NB4 (cell line): Measurements from ENCODE around the gene ZNF205.
"Not testable (repeated sequence)": the region's sequence is repeated elsewhere in the genome, so short reads cannot be mapped to it uniquely, and the experiment has no call there.

Experiments used
- DNase-seq: peaks from one replicate; pipeline ENCODE4 v3.0.0; 2010; ENCODE audit warnings: low read depth
- H3K4me3 ChIP-seq: one replicate; pipeline ENCODE4 v1.5.1; 2011; ENCODE audit warnings: mild to moderate bottlenecking, low read depth, low read length, moderate library complexity
- CTCF ChIP-seq: IDR thresholded peaks from one replicate; pipeline ENCODE4 v1.5.1; 2012; ENCODE audit warnings: low read depth, low read length
- MAX ChIP-seq: IDR thresholded peaks from 2 replicates; pipeline ENCODE4 v1.6.1; 2011; ENCODE audit warnings: low read depth, low read length
- MYC ChIP-seq: IDR thresholded peaks from 2 replicates; pipeline ENCODE4 v1.6.1; 2011; ENCODE audit warnings: low read depth, low read length
- POLR2A ChIP-seq: IDR thresholded peaks from 2 replicates; pipeline ENCODE4 v1.6.1; 2011; ENCODE audit warnings: mild to moderate bottlenecking; ENCODE audit not compliant: insufficient read length; ENCODE audit errors: extremely low read depth

The ZNF205 gene

GRCh38 chr16:3164121-3164991, 52.0 kb downstream of the ZNF205 start:
- TF ChIP-seq MYC: no peak
- TF ChIP-seq CTCF: no peak
- TF ChIP-seq POLR2A: no peak
- TF ChIP-seq MAX: no peak
- DNase-seq: no peak
- no peak overlapping the region for H3K4me3 ChIP-seq

GRCh38 chr16:3165111-3165822, 52.9 kb downstream of the ZNF205 start:
- no peak for TF ChIP-seq MAX
- no peak for TF ChIP-seq POLR2A
- no peak for TF ChIP-seq CTCF
- no peak for TF ChIP-seq MYC
- no peak for DNase-seq
- no peak overlapping the region for H3K4me3 ChIP-seq

GRCh38 chr16:3166505-3166886, 54.1 kb downstream of the ZNF205 start:
- TF ChIP-seq MAX (no peak), CTCF (no peak), MYC (no peak), POLR2A (no peak)
- DNase-seq: no peak
- H3K4me3 ChIP-seq: no peak overlapping the region

- not testable (repeated sequence) for H3K4me3 ChIP-seq, DNase-seq
Observed at GRCh38 chr16:3168729-3169128, 56.3 kb downstream of the ZNF205 start.
